ENCODE results near the gene CREB3L2. TPM values are rescaled to one million over a fixed set of nuclear protein-coding genes. Genes with fewer than 3 reads are reported as not detected.

CREB3L2 gene
- total and polyA plus RNA-seq, 10 of the 15 experiments (the other 5 are each of a cell fraction or from before 2014, with no cell fraction given): 6.4 to 67.1 (median 26.2) TPM

GRCh38 chr7:137950967-137951366, 50.9 kb downstream of the CREB3L2 start (continued):
- TF ChIP-seq IRF5 (IDR thresholded peaks at IDR 0.05; ENCODE audit: borderline replicate concordance) (no peak), IKZF1 (conservative IDR thresholded peaks at IDR 0.05) (no peak), DPF2 (IDR thresholded peaks at IDR 0.05) (no peak)
- TF ChIP-seq, protein P1, sequence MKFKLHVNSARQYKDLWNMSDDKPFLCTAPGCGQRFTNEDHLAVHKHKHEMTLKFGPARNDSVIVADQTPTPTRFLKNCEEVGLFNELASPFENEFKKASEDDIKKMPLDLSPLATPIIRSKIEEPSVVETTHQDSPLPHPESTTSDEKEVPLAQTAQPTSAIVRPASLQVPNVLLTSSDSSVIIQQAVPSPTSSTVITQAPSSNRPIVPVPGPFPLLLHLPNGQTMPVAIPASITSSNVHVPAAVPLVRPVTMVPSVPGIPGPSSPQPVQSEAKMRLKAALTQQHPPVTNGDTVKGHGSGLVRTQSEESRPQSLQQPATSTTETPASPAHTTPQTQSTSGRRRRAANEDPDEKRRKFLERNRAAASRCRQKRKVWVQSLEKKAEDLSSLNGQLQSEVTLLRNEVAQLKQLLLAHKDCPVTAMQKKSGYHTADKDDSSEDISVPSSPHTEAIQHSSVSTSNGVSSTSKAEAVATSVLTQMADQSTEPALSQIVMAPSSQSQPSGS (IDR thresholded peaks at IDR 0.05; ENCODE audit: low read length): no peak

DNA sequence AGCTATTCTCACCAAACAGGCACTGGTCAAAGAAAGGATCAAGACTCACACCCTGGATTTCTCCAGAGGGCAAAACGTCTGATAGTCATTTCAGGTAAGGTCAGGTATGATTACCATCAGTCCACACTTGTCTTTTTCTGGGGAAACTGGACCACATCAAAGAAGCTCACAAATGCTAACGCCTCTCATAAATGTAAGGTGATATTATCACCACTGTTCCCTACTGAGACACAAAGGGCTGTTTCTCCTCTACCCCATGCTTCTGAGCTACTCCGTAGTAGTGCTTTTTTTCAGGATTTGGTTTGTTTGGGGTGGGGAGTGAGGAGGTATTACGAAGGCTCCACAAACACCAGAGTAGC, 51.6 kb downstream of the CREB3L2 start:
- ATAC-seq: no peak
- Histone ChIP-seq H3K4me3 (no peak overlapping the region), H3K9ac (ENCODE audit: control insufficient read depth, insufficient read depth, low read length) (no peak overlapping the region), H3K27me3 (replicated peaks in 1 of 2; ENCODE audit: control insufficient read depth in 2 of 2, insufficient read depth in 2 of 2, low read length in 1 of 2) (no peaks in the 10 kb centered on the region), H3K36me3 (ENCODE audit: control insufficient read depth in 2 of 2, insufficient read depth in 2 of 2, low read length in 1 of 2) (peaks cover 3 to 24% of the 10 kb centered on the region in 2 experiments), H3K9me3 (replicated peaks; ENCODE audit: control insufficient read depth, insufficient read depth, low read length) (no peaks in the 10 kb centered on the region), H3K4me2 (ENCODE audit: control insufficient read depth, insufficient read depth) (no peak overlapping the region), H4K20me1 (ENCODE audit: control insufficient read depth, insufficient read depth) (no peaks in the 10 kb centered on the region), H3K27ac (ENCODE audit: control insufficient read depth, insufficient read depth) (no peak overlapping the region), H3K4me1 (ENCODE audit: control insufficient read depth, insufficient read depth, low read length) (peaks cover 9% of the 10 kb centered on the region; the same call in 1 of the 2 replicates), H3K79me2 (ENCODE audit: control insufficient read depth, insufficient read depth, low read length) (peaks cover 57% of the 10 kb centered on the region), H2AFZ (ENCODE audit: control insufficient read depth, low read depth, low read length) (no peak overlapping the region)
- in situ Hi-C loops (cut with MboI): no loop called here
- ChIA-PET CTCF (interaction anchor here (1.0 to 1.7 kb wide), 6 partner anchors 9 to 345 kb away, joined by 3 to 8 read pairs (median 3); no protein-coding TSS in a partner anchor), POLR2A (interaction anchor here (0.7 to 1.7 kb wide), 6 partner anchors 8 to 49 kb away, joined by 3 to 5 read pairs (median 4); no protein-coding TSS in a partner anchor), RAD21 (ENCODE audit: unreplicated experiment) (interaction anchor here (1.8 kb wide), 1 partner anchor 57 kb away, joined by 4 read pairs; no protein-coding TSS in a partner anchor), SMC1A (ENCODE audit: uncharacterized antibody, unreplicated experiment) (interaction anchor here (0.8 to 2.1 kb wide), 7 partner anchors 8 to 52 kb away, joined by 3 to 13 read pairs (median 6); partner anchors contain the start of gene CREB3L2)
- intact Hi-C loops (cut with micrococcal nuclease; ENCODE audit: unreplicated experiment): no loop called here
- TF ChIP-seq RAD51 (IDR thresholded peaks at IDR 0.05) (no peak), POLR2AphosphoS5 (IDR thresholded peaks at IDR 0.05; ENCODE audit: low read length) (no peak), SRF (IDR thresholded peaks at IDR 0.05; ENCODE audit: low read depth in 2 of 2, low read length in 2 of 2) (no peak), RUNX3 (IDR thresholded peaks at IDR 0.05; ENCODE audit: low read length) (peak; percentile 19; the same call in 1 of the 2 replicates), ZNF274 (IDR thresholded peaks at IDR 0.05; ENCODE audit: insufficient read depth, insufficient read length) (no peak), TCF7 (IDR thresholded peaks at IDR 0.05; ENCODE audit: borderline replicate concordance) (peak; percentile 66; the same call in 1 of the 2 replicates)
- TF ChIP-seq, protein P2, sequence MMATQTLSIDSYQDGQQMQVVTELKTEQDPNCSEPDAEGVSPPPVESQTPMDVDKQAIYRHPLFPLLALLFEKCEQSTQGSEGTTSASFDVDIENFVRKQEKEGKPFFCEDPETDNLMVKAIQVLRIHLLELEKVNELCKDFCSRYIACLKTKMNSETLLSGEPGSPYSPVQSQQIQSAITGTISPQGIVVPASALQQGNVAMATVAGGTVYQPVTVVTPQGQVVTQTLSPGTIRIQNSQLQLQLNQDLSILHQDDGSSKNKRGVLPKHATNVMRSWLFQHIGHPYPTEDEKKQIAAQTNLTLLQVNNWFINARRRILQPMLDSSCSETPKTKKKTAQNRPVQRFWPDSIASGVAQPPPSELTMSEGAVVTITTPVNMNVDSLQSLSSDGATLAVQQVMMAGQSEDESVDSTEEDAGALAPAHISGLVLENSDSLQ (IDR thresholded peaks at IDR 0.05): no peak
- TF ChIP-seq, protein P3, sequence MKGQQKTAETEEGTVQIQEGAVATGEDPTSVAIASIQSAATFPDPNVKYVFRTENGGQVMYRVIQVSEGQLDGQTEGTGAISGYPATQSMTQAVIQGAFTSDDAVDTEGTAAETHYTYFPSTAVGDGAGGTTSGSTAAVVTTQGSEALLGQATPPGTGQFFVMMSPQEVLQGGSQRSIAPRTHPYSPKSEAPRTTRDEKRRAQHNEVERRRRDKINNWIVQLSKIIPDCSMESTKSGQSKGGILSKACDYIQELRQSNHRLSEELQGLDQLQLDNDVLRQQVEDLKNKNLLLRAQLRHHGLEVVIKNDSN (IDR thresholded peaks at IDR 0.05; ENCODE audit: borderline replicate concordance, extremely low read length, insufficient read depth, low read depth, low read length): no peak
- FAIRE-seq: no peak
- no peak for DNase-seq (ENCODE audit: low read depth, low spot score)
- BruUV-seq (replicated peaks): no TSS peak
- 62% methylated on average over 4 of the region's 4 CpGs for WGBS (ENCODE audit: insufficient coverage, insufficient replicate concordance, low lambda C conversion rate, missing lambda C conversion rate)

Measured in GM12878 (cell line).